ENCODE data around the gene TBC1D22A. TPM values are rescaled to one million over a fixed set of nuclear protein-coding genes. Genes with fewer than 3 reads are reported as not detected.

Gene TBC1D22A
- total and polyA plus RNA-seq, 2 donors (not counting 3 experiments of a cell fraction or from before 2014, with no cell fraction given): 26.1 to 32.4 TPM

GRCh38 chr22:47067911-47068625 is 305.6 kb downstream of the TBC1D22A start:
- no peaks in the 10 kb centered on the region for H3K79me2 ChIP-seq (ENCODE audit: control insufficient read depth, insufficient read depth, low read length)
- H3K27me3 ChIP-seq (ENCODE audit: control insufficient read depth in 2 of 2, insufficient read depth in 2 of 2, low read length in 2 of 2): no peaks in the 10 kb centered on the region
- H3K9me1 ChIP-seq (replicated peaks; ENCODE audit: control insufficient read depth, extremely low read depth, insufficient read depth, low read length): no peaks in the 10 kb centered on the region
- no peak for TF ChIP-seq POLR2AphosphoS5 (IDR thresholded peaks at IDR 0.05; ENCODE audit: insufficient read depth, low read depth, low read length)
- TF ChIP-seq GATA2 (IDR thresholded peaks at IDR 0.05; ENCODE audit: insufficient read depth, insufficient read length, low read depth, low read length): no peak
- no peak for TF ChIP-seq MAX (IDR thresholded peaks at IDR 0.05; ENCODE audit: insufficient read depth, insufficient read length)
- no peak for TF ChIP-seq MYC (IDR thresholded peaks at IDR 0.05; ENCODE audit: low read depth, low read length)
- TF ChIP-seq POLR2A (IDR thresholded peaks at IDR 0.05; ENCODE audit: low read depth, low read length): no peak
- TF ChIP-seq JUN (IDR thresholded peaks at IDR 0.05; ENCODE audit: borderline replicate concordance, insufficient read depth, insufficient read length, low read depth): no peak
- no peak for TF ChIP-seq FOS (IDR thresholded peaks at IDR 0.05; ENCODE audit: borderline replicate concordance, insufficient read depth, low read length)
- no peak for TF ChIP-seq CTCF (IDR thresholded peaks at IDR 0.05; ENCODE audit: extremely low read depth in 1 of 2, insufficient read depth in 1 of 2, low read depth in 1 of 2, low read length in 2 of 2)
- TF ChIP-seq EZH2 (IDR thresholded peaks at IDR 0.05; ENCODE audit: borderline replicate concordance, low read depth, low read length, severe bottlenecking): no peak
- H4K20me1 ChIP-seq (replicated peaks; ENCODE audit: control insufficient read depth, extremely low read depth, insufficient read depth, low read length): no peaks in the 10 kb centered on the region
- no peak overlapping the region for H3K9ac ChIP-seq (replicated peaks; ENCODE audit: extremely low read depth, insufficient read depth, low read length)
- peaks cover 6% of the 10 kb centered on the region for H3K4me1 ChIP-seq (ENCODE audit: control insufficient read depth, extremely low read depth, insufficient read depth, low read length)
- H3K4me2 ChIP-seq (ENCODE audit: insufficient read depth, low read length): no peak overlapping the region
- H3K27ac ChIP-seq (ENCODE audit: insufficient read depth, low read depth, low read length): no peak overlapping the region
- no peaks in the 10 kb centered on the region for H3K9me3 ChIP-seq (replicated peaks; ENCODE audit: control insufficient read depth, insufficient read depth, low read length)
- dilution Hi-C loops (cut with MboI; ENCODE audit: extremely low pct_ligation_motif_present, low sequenced_read_pairs): no loop called here
- BruUV-seq (replicated peaks): no TSS peak
- intact Hi-C loops (cut with micrococcal nuclease): no loop called here
- DNase-seq (ENCODE audit: low read depth, low spot score): no peak
- no peak for FAIRE-seq
- CTCF ChIA-PET: no interaction called here
- POLR2A ChIA-PET: no interaction called here
- H3K36me3 ChIP-seq (ENCODE audit: control insufficient read depth in 2 of 2, extremely low read depth in 1 of 2, insufficient read depth in 2 of 2, low read length in 2 of 2): no peaks in the 10 kb centered on the region
- H2AFZ ChIP-seq (ENCODE audit: low read depth, low read length): no peak overlapping the region
- H3K4me3 ChIP-seq (replicated peaks in 1 of 3; ENCODE audit: insufficient read depth in 1 of 3, low read depth in 1 of 3, low read length in 3 of 3): no peak overlapping the region
